ENCODE results near the gene PIM3.
"Not testable (repeated sequence)": the region's sequence is repeated elsewhere in the genome, so short reads cannot be mapped to it uniquely, and the experiment has no call there.

Gene PIM3

GRCh38 chr22:49968831-49969661 lies 8.5 kb downstream of the PIM3 start:
- no peak for DNase-seq

GRCh38 chr22:49969751-49970527 lies 9.4 kb downstream of the PIM3 start:
- no peak for DNase-seq

- peak; percentile 97 for DNase-seq
Measured at GRCh38 chr22:49970528-49971231, 10.1 kb downstream of the PIM3 start.

- peak; percentile 75 for DNase-seq
Measured at GRCh38 chr22:49971232-49972162, 10.9 kb downstream of the PIM3 start.

GRCh38 chr22:49972163-49973017 lies 11.8 kb downstream of the PIM3 start:
- DNase-seq, result no peak

GRCh38 chr22:49973018-49973961 lies 12.7 kb downstream of the PIM3 start:
- DNase-seq, result no peak

GRCh38 chr22:49975543-49976389 lies 15.2 kb downstream of the PIM3 start:
- DNase-seq, result no peak

GRCh38 chr22:49976439-49977175 lies 16.0 kb downstream of the PIM3 start:
- DNase-seq, result peak; percentile 15

GRCh38 chr22:49977578-49977977 lies 17.0 kb downstream of the PIM3 start:
- DNase-seq, result no peak

GRCh38 chr22:49979587-49980264 lies 19.2 kb downstream of the PIM3 start:
- peak; percentile 62 for DNase-seq

GRCh38 chr22:49981799-49982198 lies 21.2 kb downstream of the PIM3 start:
- not testable (repeated sequence) for DNase-seq

- DNase-seq, result peak; percentile 74
Measured at GRCh38 chr22:49983148-49984042, 22.8 kb downstream of the PIM3 start.

GRCh38 chr22:49986325-49986724 lies 25.8 kb downstream of the PIM3 start:
- DNase-seq, result no peak

GRCh38 chr22:49989826-49990225 lies 29.3 kb downstream of the PIM3 start:
- DNase-seq, result not testable (repeated sequence)

- no peak for DNase-seq
Measured at GRCh38 chr22:49991167-49991566, 30.6 kb downstream of the PIM3 start.

GRCh38 chr22:49991907-49992533 lies 31.4 kb downstream of the PIM3 start:
- DNase-seq, result no peak

Measured in NCI-H69 (cell line).